Measurements from ENCODE around the gene GNL1.

GRCh38 chr6:30547454-30547853, 8.8 kb downstream of the GNL1 start:
- TF ChIP-seq SUZ12 (IDR thresholded peaks at IDR 0.05; ENCODE audit: extremely low read depth, insufficient read depth, insufficient read length) (no peak), ZNF274 (IDR thresholded peaks at IDR 0.05; ENCODE audit: low read depth, low read length) (no peak)
